Measurements from ENCODE around the gene GFOD1.
"Not testable (repeated sequence)": the region's sequence is repeated elsewhere in the genome, so short reads cannot be mapped to it uniquely, and the experiment has no call there.

GFOD1 gene

DNA sequence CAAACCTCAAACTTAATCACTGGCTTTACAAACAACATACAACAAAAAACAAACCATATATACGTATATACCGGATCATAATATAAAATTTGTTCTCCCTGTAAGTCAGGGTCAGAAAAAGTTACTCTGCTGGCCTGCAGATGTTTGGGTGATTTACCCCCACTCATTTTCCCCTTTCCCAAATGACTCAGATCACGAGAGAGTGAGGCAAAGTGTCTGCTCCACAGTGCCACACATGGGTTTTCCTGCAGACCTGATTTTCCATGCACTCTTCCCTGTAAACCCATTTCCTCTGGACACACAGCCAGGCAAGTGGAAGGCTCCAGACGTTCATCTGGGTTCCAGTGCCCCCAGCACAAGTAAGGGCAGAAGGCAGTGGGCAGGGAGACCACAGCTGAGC is 23.5 kb downstream of the GFOD1 start:
- DNase-seq (ENCODE audit: low spot score) = no peak

DNA sequence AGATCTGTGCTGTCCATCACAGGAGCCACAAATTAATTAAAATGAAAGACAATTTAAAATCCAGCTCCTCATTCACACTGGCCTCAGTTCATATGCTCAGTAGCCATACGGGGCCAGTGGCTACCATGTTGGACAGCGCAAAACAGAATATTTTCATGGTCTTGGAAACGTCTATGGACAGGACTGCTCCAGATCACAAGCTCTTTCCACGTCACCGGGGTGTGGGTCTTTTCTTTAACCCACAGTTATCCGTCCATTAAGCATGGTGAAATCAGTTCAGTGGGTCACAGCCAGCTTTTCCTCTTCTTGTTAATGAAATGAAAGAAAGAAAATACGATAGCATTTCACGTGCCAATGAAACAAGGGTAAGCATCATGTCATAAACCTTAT is 24.1 kb downstream of the GFOD1 start:
- no peak for DNase-seq (ENCODE audit: low spot score)

DNA sequence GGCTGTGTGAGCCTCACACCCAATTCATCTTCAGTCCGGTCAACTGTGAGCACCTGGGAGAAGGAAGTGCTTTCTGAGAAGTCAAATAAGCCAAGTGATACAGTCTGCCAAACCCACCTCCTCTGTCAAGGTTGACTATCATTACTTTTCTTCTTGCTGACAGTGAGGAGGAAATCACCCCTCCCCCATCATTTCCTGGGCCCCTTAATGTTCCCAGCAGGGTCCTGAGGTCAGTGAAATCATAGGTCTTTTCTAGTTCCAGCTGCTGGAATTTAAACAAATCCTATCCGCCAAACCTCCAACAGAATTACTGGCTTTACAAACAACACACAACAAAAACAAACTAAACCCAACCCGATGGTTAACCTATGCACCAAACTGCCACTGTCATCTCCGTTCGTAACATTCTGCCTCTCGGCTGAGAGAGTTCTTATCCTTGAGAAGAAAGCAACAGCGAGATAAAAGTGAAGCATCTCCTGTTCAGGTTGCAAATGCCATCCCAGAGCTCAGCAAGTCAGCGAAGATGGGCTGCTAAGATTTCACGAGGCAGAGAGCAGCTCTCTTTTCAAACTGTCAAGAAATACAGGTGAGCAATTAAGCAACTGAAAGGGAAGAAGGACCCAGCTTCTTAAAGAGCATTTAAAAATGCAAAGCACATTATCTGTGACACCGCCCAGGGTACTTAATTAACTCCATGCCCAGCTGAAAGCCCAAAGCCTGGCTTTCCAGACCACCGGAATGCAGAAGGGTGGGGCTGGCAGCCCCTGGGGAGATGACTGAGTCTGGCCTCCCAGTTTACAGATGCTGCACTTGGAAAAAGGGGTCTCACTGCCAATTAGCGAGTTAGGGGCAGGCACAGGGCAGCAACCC is 24.7 kb downstream of the GFOD1 start:
- DNase-seq (ENCODE audit: low spot score) = no peak

DNA sequence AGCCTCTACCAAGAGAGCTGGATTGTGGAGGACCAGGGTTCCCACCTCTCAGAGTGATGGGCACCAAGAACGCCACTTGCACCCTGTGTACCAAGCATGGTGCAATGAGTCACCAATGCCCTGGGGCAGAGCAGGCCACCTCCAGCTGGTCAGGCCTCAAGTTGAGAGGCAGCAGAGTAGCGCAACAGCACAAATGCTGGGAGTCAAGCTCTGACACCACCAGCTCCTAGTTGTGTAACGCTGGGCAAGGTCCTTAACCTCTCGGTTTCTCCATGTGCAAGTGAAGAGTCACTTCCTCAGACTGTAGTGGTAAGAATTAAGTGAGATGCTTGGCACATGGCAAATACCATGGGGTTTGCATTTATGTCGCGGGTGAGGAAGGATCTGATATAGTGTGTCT is 25.6 kb downstream of the GFOD1 start:
- DNase-seq (ENCODE audit: low spot score) = no peak

DNA sequence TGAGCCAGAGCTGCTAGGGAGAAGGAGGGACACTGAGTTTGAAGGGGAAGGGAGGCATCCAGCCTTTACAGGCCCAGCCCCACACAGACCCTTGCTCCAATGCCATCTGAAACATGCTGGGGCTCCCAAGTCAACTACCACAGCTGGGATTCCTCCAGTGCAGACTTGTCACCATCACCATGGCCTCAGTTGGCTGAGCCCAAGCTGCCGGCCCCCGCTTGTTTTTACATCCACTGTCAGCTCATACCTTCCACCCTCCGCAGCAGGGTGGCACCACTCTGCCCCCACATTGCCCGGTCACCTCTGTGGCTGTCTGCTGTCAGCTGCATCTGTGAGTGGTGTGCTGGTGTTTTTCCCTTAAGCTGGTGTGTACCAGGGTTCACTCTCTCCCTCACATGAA is 26.1 kb downstream of the GFOD1 start:
- DNase-seq (ENCODE audit: low spot score) = no peak

DNA sequence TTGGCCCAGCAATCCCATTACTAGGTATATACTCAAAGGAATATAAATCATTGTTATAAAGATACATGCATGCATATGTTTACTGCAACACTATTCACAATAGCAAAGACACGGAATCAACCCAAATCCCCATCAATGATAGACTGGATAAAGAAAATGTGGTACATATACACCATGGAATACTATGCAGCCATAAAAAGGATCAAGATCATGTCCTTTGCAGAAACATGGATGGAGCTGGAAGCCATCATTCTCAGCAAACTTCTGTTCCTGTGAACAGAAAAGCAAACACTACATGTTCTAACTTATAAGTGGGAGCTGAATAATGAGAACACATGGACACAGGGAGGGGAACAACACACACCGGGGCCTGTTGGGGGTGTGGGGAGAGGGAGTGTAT is 27.1 kb downstream of the GFOD1 start:
- not testable (repeated sequence) for DNase-seq (ENCODE audit: low spot score)

DNA sequence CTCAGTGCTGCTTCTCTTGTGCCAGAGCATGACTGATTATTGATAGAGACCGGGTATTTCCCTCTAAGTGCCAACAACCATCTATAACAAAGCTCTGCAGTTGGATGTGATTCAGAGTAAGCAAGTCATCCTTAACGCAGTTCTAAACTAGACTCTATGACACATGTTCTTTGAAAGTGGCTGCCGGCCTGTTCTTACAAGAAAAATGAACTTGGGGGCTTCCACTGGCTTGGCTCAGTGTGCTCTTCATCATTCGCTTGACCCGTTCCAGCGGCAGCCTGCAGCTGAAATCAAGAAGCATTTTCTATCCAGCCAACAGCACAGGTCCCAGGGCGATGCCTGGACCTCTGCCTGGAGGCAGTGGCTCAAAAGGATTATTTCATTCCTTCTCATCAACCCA is 29.8 kb downstream of the GFOD1 start:
- no peak for DNase-seq (ENCODE audit: low spot score)

DNA sequence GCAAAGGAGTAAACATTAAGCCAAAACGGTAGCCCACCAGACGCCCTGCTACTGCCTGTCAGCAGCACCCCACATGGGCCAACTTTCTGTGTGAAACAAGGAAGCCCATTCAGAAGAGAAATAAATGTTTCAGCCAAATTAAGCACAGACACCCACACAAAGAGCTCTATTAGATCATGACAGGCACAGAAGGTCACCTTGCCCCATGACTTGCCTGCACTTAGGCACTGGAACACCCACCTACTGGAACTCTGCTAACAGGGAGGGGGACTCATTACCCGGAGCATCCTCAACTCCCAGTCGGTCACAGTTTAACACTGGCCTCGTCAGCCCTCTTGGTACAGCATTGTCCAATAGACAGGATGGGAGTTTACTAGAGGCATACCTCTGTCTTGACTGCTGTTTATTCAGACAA is 31.8 kb downstream of the GFOD1 start:
- DNase-seq (ENCODE audit: low spot score) = no peak

DNA sequence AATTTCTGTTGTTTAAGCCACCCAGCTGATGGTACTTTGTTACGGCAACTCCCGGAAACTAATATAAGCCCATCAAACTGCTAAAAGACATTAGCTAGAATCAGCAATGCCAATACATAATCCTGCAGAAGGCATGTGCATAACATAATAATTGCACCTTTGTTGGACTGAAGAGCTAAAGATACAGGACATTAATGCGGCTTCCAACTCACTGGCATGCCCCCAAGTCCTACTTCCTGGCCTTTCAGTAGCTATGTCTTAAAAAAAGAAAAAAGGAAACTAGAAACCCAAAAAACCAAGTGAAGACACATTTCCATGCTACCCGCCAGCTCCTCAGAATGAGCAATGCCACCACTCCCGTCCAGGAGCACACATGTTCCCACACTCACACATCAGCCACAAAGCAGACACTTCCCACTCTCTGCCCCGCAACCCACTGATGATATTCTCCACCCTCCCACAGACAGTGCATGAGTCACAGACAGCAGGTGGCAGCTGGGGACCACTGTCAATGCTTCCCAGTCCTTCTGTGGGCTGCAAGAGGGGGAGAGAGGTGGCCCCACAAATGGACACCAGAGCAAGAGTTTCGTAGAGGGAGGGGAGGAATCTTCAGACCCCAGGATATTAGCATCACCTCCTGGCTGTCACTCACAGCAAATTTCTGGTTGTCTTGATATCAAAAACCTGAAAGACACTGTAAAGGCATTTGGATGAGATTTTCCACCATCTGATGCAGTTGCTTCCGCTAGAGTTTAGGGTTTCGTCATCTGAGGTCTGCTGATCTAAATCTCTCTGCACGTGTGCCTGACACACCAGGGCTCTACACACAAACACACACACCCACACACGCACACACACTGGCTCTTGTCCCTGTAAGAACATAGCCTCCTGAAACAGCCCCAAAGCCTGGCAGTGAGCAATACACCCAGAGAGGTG is 32.8 kb downstream of the GFOD1 start:
- peak; percentile 68 for DNase-seq (ENCODE audit: low spot score)

DNA sequence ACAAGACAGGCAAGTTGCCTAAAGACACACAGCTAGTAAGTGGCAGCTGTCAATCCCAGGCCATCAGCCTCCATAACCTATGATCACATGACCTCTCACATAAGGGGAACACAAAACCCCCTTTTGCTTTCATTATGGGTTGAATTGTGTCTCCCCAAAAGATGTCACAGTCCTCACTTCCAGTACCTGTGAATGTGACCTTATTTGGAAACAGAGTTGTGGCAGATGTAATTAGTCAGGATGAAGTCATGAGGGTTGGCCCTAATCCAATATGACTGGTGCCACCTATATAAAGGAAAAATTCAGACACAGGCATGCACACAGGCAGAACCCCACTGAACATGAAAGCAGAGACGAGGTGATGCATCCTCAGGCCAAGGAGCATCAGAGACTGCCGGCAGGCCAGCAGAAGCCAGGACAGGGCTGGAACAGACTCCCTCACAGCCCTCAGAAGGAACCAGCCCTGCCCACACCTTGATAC is 33.6 kb downstream of the GFOD1 start:
- peak; percentile 41 for DNase-seq (ENCODE audit: low spot score)

DNA sequence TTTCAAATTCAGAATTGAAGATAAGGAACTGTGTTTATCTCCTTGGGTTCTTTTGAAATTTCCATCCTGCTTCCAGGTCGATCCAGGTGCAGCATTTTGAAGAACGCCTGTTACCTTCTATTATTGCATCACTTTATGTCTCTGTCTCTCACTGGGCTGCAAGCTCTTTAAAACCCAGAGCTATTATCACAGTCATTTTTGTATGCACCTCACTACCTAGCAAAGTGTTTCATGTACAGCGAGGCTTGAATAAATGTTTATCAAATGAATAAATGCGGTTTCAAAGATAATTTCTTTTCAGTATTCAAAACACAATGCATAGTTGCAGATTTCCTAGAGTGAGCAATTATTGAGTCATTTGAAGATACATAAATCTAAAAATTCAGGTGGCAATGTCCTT is 34.2 kb downstream of the GFOD1 start:
- no peak for DNase-seq (ENCODE audit: low spot score)

DNA sequence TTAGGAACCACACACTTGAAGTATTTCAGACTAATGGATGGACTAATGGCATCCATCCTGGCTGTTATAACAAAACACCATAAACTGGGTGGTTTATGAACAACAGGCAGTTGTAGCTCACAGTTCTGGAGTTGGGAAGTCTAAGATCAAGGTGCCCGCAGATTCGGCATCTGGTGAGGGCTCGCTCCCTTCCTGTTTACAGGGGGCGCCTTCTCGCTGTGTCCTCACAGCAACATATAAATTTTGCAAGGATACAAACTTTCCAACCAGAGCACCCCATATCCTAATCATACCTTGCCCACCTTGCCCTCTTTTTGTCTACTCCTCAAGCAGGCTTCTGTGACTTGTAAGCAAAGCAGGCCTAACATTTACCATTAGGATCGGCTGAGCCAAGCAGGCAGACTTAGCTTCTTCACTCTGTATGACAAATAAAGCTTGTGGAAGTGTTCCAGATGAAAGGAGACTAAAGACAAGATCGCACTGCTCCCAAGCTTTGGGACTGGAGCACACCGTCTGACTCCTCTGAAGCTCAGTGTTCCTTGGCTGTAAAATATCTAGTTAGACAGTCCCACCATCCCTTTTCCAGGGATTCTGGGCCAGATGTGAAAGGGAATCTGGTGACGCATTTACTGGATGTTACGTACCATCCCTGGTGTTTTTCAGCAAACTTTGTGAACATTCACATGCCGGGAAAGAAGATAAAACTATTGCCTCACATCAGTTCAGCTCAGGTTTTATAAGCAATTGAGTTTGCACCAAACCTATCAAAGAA is 34.9 kb downstream of the GFOD1 start:
- no peak for DNase-seq (ENCODE audit: low spot score)

DNA sequence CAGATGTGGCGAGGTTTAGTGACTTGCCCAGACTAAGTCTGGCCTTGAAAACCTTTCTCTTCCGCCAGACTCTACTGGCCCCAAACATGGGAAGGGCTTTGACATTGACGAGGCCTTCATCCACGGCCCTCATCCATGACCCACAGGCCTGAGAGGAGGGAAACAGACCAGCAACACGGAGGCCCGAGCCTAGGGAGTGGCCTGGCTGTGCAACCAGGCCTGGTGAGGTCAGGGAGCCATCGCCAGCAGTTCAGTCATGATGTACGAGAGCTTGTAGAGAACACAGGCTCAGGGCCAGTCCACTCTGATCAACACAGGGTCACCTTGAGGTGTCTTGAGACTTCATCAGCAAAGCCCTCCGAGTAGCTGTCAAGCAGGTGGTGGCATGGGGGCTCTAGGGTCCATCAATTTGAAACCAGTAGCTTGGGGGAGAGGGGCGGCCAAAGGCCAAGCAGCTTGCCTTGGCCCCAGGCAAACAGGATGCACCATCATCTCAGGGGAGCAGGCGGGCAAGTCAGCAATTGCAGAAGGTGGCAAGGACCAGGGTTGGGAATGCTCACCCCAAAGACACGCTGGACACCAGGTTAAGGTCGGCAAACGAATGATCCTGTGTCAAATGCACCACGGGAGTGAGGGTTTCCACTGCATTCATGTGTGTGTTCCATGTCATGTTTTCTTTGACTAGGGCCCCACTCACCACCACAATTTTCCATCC is 36.1 kb downstream of the GFOD1 start:
- no peak for DNase-seq (ENCODE audit: low spot score)

DNA sequence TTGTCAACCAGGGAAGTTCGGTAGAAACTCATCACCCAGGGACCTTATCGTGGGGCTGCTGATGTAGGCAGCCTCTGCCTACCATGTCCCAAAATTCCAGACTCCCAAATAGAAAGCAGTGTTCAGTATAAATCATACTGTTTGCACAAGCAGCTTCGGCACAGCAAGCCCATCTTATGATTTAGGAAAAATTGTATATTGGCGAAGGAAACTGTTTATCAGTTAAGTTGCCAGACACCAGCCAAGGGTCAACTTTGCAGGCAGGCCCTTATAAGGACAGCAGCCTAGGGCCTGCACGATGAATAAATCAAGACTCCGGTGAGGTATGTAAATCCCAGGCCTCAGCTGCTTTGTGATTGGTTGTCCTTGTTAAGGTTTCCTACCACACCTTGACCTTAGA is 36.8 kb downstream of the GFOD1 start:
- DNase-seq (ENCODE audit: low spot score) = no peak

DNA sequence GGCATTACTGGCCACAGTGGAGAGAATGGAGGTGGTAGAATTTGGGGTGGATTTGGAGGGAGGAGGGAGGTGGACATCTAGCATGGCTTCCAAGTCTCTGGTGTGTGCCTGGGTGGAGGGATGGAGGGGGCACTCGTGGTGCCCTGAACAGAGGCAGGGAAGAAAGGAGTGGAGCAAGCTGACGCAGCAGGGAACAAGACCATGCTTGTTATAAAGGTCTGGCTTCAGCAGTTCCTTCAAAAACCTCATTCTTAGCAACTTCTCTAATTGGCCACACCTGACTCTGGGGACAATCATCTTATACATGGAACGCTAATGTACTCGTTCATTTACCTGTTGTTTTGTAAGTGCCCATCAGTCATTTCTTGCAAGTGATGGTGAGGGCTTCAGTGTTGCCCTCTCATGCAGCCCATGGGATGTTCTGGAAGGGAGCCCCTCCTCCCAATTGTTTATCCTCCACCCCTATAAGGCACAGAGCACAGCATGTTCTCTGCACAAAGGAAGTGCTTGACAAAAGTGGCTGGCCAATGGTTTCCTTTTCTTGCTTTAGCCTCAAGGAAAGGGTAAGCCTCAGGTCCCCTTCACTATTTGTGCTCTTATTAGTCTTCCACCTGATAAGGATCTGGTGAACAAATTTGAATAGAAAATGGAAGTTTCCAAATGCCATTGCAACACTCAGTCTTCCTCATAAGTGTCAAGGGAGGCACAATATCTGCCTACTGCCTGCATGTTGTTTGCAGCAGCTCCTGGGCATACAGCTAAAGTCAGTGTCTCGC is 39.3 kb downstream of the GFOD1 start:
- no peak for DNase-seq (ENCODE audit: low spot score)

DNA sequence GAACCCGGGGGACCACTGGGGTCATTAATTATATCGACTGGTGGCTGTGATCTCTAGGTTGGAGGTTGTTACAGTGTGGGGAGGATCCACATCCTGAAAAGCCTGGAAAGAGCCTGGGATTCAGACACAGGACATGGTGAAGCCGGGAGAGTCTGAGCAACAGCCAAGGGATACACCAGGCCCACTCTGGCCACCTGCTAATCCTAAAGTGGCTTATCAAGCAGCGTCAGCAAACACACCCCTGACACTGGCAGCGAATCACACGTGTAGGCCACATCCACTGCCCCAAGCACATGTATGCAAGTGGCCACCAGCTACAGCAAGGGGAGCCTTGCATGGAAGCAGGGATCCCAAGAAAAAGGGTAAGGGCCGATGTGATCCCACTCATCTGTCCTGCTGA is 41.0 kb downstream of the GFOD1 start:
- DNase-seq (ENCODE audit: low spot score) = no peak

DNA sequence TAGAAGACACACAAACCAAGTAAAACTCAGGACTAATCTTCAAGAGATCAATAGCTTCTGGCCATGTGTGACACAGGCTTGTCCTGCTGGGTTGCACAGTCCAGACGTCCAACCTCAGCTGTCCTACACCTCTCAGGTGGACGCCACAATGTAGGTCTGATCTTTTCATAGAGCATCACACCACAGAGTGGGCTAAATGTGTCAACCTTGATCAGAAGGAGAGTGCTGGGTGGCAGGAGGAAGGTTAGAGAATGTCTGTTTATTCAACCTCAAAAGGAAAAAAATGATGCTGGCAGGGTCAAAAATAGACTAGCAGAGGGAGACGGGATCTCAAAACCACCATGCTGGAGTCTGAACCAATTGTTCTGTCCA is 41.7 kb downstream of the GFOD1 start:
- no peak for DNase-seq (ENCODE audit: low spot score)

DNA sequence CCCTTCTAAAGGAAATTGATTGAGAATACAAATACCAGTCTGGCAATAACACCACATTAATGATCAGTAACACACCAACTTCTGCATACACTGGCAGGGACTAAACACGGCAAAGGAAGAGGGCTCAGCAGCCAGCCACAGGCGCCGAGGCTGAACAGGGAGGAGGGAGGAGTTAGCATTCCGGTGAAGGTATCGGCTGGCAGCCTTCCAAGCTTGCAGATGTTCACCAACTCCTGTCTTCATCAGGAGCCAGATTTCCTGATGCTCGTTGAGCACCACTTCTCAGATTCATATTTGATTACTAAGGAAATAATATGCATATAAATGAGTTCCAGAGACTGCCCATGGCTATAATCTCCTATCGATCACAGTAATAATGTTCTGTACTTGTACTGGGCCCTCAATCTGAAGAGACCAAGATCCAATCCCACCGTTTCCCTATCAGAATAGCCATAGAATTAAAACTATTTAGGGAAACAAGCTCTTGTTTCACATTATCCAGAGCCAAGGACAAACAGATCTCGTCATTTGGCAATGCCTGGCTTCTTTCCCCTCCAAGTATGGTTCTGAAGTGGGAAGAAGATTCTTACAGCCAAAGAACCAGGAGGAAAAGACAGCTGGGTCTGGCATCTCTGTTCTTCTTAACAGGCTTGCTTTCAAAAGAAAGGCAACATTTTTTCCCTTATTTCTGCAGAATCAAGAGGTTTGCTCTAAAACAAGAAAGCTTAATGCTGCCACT is 42.2 kb downstream of the GFOD1 start:
- DNase-seq (ENCODE audit: low spot score) = no peak

DNA sequence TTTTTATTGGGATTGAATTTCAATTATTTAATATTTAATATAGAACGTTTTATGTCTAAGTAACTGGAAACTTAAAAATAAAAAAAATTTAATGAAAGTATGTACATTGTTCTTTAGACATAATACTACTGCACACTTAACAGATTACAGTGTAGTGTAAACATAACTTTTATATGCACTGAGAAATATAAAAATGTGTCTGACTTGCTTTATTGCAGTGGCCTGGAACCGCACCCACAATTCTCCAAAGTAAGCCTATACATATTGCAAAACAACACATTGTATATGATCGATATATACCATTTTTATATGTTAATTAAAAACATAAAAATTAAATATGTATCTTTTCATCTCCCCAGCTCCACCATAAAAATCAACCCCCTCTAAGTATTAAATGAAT is 42.8 kb downstream of the GFOD1 start:
- DNase-seq (ENCODE audit: low spot score) = no peak

DNA sequence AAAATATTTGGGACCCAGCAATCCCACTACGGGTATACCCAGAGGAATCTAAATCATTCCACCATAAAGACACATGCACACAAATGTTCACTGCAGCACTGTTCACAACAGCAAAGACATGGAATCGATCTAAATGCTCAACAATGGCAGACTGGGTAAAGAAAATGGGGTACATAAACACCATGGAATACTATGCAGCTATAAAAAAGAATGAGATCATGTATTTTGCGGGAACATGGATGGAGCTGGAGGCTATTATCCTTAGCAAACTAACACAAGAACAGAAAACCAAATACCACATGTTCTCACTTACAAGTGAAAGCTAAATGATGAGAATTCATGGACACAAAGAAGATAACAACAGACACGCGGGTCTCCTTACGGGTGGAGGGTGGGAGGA is 43.4 kb downstream of the GFOD1 start:
- DNase-seq (ENCODE audit: low spot score) = not testable (repeated sequence)

Measured in CD4-positive, alpha-beta T cell treated with Interleukin-15 for 4 hours (primary cell).